GM21447 (cell line): ENCODE data around the gene CST9.
"Not testable (repeated sequence)": the region's sequence is repeated elsewhere in the genome, so short reads cannot be mapped to it uniquely, and the experiment has no call there.

Experiments used
- ATAC-seq: cut with Tn5 transposase; IDR thresholded peaks from one replicate; pipeline ENCODE4 v1.9.1; 2021; ENCODE audit not compliant: unreplicated experiment

CST9 gene

GRCh38 chr20:23588434-23589403 is 17.0 kb downstream of the CST9 start:
- ATAC-seq = no peak

GRCh38 chr20:23587631-23588030 is 18.1 kb downstream of the CST9 start:
- ATAC-seq = no peak

GRCh38 chr20:23586735-23587525 is 18.8 kb downstream of the CST9 start:
- ATAC-seq = no peak

- ATAC-seq = no peak
Measured at GRCh38 chr20:23585808-23586734, 19.6 kb downstream of the CST9 start.

GRCh38 chr20:23585449-23585807 is 20.3 kb downstream of the CST9 start:
- ATAC-seq = no peak

GRCh38 chr20:23584434-23585199 is 21.1 kb downstream of the CST9 start:
- no peak for ATAC-seq

GRCh38 chr20:23583526-23583925 is 22.2 kb downstream of the CST9 start:
- no peak for ATAC-seq

- no peak for ATAC-seq
Measured at GRCh38 chr20:23582293-23582692, 23.4 kb downstream of the CST9 start.

- not testable (repeated sequence) for ATAC-seq
Measured at GRCh38 chr20:23581833-23582232, 23.9 kb downstream of the CST9 start.

GRCh38 chr20:23574977-23575376 is 30.7 kb downstream of the CST9 start:
- no peak for ATAC-seq

- ATAC-seq = no peak
Measured at GRCh38 chr20:23570178-23570760, 35.4 kb downstream of the CST9 start.

- ATAC-seq = no peak
Measured at GRCh38 chr20:23569570-23569969, 36.1 kb downstream of the CST9 start.

- no peak for ATAC-seq
Measured at GRCh38 chr20:23568971-23569330, 36.8 kb downstream of the CST9 start.

- no peak for ATAC-seq
Measured at GRCh38 chr20:23568320-23568970, 37.3 kb downstream of the CST9 start, which contains the start of gene CST9L. CST9L (minus strand) TSS chr20:23568484; CDS start chr20:23568450, 34 bp downstream.

- no peak for ATAC-seq
Measured at GRCh38 chr20:23566199-23566932, 39.4 kb downstream of the CST9 start.

- ATAC-seq = no peak
Measured at GRCh38 chr20:23565503-23566045, 40.1 kb downstream of the CST9 start.

GRCh38 chr20:23564927-23565326 is 40.8 kb downstream of the CST9 start:
- no peak for ATAC-seq

- ATAC-seq = no peak
Measured at GRCh38 chr20:23562721-23563342, 42.9 kb downstream of the CST9 start.
